Measurements from ENCODE around the gene HPCAL1.

- TF ChIP-seq POLR2A (IDR thresholded peaks at IDR 0.05) (no peak), CTCF (IDR thresholded peaks at IDR 0.05) (no peak)
These were observed 84.3 kb downstream of the HPCAL1 start for GRCh38 chr2:10387033-10387432.

Measured in right lobe of liver (tissue), 4 donors.